IPS-11a (cell line): ENCODE data around the gene NLRP12.
"Not testable (repeated sequence)": the region's sequence is repeated elsewhere in the genome, so short reads cannot be mapped to it uniquely, and the experiment has no call there.

Experiments
- H3K4me3 ChIP-seq: one replicate; pipeline ENCODE4 v1.5.1; 2013; ENCODE audit warnings: low read depth, low read length, control low read depth

Gene NLRP12

DNA sequence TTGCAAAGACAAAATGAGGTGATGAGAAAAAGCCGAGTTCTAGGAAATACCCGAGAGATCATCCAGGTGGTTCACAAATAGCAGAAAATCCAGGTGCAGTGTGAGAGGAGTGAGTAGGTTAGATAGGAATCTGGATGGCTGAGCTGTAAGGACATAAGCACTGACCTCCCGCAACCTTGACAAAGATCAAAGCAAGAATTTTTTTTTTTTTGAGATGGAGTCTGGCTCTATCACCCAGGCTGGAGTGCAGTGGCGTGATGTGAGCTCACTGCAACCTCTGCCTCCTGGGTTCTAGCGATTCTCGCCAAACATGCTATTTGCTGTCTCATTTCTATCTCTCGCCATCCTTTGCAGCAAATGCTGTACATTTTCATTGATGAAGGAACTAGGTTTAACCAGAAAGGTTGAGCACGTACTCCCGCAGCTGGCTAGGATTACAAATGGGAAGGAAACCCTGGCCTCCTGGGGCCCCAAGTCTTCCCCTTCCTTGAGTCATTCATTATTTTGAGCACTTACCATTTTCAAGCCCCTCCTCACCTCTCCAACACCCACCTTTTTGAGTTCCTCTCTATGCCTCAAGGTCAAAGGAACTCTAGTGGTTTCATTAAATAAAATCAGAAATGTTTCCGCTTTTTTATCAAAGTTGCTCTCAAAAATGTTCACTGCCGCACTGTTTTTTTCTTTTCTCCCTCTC is 38.8 kb downstream of the NLRP12 start:
- no peak overlapping the region for H3K4me3 ChIP-seq

DNA sequence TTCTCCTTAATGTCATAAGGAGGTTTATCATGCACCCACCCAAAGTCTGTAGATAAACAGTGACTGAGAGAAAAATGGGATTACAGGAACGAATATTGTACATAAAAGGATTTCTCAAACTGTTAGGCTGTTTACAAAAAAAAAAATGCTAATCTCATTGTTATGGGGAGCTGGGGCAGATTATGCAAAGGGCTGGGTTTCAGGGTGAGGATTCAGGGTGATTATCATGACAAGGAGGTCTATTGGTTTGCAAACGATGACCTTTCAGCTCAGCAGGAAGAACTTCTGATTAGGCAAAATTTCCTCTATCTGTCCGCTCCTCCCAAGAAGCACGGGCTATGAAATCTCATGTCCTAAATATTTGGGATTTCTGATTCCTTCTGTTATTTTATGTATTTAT is 41.4 kb downstream of the NLRP12 start:
- H3K4me3 ChIP-seq = no peak overlapping the region

DNA sequence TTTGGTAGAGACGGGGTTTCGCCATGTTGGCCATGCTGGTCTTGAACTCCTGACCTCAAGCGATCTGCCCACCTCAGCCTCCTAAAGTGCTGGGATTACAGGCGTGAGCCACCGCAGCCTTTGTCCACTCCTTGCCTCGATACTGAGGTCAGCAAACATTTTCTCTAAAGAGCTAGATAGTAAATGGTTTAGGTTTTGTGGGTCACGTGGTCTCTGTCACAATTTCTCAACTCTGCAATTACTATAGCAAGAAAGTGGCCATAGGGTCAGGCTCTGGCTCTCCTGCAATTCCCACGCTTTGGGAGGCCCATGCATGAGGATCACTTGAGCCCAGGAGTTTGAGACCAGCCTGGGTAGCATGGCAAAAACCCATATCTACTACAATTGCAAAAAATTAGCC is 42.8 kb downstream of the NLRP12 start:
- H3K4me3 ChIP-seq = not testable (repeated sequence)

DNA sequence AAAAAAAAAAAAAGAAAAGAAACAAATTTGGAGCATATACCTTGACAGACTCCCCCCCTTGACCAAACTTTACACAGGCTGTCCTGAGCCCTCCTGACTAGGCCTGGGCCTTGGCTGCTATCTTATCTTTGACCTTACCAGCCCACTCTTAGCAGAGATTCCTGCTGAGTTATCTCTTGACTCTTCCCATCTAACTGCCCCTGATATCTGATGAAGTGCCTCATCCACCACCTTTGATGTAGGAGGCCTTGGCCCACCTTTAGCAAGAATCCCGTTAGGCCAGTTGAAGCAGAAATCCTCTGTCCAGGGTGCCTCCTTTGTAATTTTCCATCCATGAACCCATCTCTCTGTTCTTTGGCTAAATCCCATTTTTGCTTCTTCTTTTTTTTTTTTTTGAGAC is 43.6 kb downstream of the NLRP12 start:
- no peak overlapping the region for H3K4me3 ChIP-seq

DNA sequence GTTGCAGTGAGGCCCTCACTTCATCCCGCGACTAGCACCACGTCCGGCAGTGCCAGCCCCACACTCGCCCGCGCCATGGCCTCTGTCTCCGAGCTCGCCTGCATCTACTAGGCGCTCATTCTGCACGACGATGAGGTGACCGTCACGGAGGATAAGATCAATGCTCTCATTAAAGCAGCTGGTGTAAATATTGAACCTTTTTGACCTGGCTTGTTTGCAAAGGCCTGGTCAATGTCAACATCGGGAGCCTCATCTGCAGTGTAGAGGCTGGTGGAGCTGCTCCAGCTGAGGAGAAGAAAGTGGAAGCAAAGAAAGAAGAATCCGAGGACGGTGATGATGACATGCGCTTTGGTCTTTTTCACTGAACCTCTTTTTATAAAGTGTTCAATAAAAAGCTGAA is 48.6 kb downstream of the NLRP12 start:
- no peak overlapping the region for H3K4me3 ChIP-seq

DNA sequence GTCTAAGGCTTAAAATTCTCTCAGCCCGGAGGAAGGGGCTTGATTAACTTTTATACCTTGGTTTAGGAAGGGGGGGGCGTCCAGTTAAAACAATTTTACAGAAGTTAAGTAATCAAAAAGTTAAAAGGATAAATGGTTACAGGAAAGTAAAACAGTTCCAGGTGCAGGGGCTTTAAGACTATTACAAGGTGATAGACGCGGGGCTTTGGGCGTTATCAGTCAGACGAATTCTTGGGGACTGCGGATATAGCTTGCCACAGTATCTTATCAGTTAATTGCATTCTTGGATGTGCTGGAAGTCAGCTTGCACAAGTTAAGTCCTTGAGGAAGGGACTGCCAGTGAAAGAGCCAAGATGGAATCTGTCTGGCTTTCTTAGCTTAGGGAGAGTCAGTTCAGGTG is 49.6 kb downstream of the NLRP12 start:
- not testable (repeated sequence) for H3K4me3 ChIP-seq

DNA sequence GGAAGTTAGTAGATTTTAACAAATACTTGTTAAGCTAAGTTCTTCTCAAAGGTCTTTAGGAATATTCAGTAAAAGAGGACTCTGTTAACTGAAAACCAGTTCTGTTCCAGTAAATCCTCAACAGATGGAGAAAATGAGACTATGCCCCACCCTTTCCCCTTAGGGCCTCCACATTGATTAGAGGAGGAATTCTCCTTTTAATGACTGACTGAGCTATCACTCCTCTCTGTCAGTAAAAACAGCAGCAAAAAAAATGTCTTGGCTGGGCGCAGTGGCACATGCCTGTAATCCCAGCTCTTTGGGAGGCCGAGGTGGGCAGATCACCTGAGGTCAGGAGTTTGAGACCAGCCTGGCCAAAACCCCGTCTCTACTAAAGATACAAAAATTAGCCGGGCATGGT is 50.1 kb downstream of the NLRP12 start:
- no peak overlapping the region for H3K4me3 ChIP-seq

DNA sequence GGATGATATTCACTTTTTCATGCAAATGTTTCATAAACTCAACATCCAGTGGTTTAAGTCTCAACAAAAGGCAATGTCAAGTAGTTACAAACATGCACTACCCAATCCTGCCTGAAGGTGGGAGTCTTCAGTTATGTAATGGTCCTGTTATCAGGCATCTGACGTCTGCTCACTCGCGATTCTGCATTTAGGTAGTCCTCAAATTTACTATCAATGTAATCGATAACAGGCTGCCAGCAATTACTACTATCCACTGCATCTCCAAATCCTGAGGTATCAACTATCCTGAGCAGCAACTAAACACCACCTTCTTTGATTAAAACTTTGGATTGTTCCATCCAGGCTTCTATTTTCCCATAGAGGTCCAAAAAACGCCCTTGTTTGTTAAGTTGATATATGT is 51.2 kb downstream of the NLRP12 start:
- H3K4me3 ChIP-seq = no peak overlapping the region

DNA sequence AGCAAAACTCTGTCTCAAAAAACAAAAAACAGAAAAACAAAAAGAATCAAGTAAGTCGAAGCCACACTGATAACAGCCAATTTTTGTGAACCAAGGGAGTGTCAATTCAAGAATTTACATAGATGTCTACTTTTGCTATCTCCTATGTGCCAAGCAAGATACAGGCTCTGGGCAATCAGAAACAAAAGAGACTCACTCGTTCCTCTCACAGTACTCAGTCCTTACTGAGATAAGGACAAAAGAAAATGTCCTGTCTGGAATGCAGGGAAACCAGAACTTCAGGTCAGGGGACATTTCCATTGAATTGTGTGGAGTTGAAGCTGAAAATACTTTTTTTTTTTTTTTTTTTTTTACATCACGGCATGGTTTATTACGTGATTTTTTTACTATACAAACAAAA is 53.0 kb downstream of the NLRP12 start:
- H3K4me3 ChIP-seq = no peak overlapping the region

DNA sequence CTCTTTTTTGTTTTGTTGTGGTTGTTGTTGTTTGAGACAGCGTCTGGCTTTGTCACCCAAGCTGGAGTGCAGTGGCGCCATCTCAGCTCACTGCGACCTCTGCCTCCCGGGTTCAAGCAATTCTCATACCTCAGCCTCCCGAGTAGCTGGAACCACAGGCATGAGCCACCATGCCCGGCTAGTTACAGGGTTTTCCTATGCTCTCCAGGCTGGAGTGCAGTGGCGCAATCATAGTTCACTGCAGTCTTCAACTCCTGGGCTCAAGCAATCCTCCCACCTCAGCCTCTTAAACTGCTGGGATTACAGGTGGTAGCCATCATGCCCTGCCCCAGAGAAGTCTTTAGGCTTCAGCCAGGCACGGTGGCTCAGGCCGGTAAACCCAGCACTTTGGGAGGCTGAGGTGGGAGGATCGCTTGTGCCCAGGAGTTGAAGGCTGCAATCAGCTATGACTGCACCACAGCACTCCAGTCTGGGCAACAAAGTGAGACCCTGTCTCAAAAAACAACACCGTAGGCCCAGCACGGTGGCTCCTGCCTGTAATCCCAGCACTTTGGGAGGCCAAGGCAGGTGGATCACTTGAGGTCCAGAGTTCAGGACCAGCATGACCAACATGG is 54.3 kb downstream of the NLRP12 start:
- H3K4me3 ChIP-seq = not testable (repeated sequence)

DNA sequence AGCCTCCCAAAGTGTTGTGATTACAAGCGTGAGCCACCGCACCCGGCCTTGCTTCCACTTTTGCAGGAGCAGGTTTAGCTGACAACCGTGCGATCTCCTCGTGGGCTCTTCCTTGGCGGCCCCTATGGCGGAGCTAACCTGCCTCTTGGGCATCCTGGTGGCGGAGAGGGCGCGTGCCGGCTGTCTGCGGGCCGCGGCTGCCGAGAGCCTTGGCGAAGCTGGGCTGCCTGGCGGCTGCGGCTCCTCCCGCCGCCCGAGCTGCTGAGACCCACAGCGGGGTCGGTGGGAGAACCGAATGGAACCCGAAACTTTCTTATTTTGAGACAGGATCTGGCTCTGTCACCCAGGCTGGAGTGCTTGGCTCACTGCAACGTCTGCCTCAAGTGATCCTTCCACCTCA is 55.7 kb downstream of the NLRP12 start:
- H3K4me3 ChIP-seq = no peak overlapping the region

DNA sequence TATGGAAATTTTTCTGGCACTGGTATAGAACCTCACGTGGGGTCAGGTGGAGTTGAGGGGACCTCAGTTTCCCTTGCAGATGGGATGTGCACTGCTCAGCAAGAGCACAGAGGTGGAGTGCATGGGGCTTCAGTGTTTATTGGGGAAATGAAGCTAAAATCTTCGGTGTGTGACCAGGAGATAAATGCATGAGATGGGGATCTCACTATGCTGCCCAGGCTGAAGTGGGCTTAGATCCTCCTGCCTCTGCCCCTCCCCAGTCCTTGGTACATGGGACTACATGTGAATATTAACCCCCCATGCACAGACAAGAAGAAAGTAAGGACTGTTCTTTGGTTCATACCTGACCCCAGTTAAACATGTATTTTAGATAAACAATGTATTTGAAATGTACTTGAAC is 65.1 kb downstream of the NLRP12 start:
- H3K4me3 ChIP-seq = not testable (repeated sequence)
